NCI-H526 treated with DMSO at 0.1 percent for 48 hours (cell line): ENCODE measurements around the gene HCST.
"Not testable (repeated sequence)": the region's sequence is repeated elsewhere in the genome, so short reads cannot be mapped to it uniquely, and the experiment has no call there.

Experiments
- DNase-seq: peaks from one replicate; lab custom pipeline; 2025; lab: John Stamatoyannopoulos, UW

The HCST gene

GRCh38 chr19:35901854-35902661, at the start of gene HCST:
TSS of gene HCST (plus strand) at chr19:35902529. CDS start at chr19:35902594, 65 bp downstream.
- no peak for DNase-seq

GRCh38 chr19:35853038-35853756, 49.1 kb upstream of the HCST start:
- DNase-seq: no peak

GRCh38 chr19:35856546-35857149, 45.7 kb upstream of the HCST start, which contains the start of gene KIRREL2:
TSS of gene KIRREL2 (plus strand) at chr19:35856911. CDS start at chr19:35857120, 209 bp downstream.
- DNase-seq: no peak

GRCh38 chr19:35858311-35858710, 44.0 kb upstream of the HCST start:
- DNase-seq: no peak

GRCh38 chr19:35859414-35859813, 42.9 kb upstream of the HCST start:
- DNase-seq: no peak

GRCh38 chr19:35860436-35860817, 41.9 kb upstream of the HCST start:
- DNase-seq: no peak

GRCh38 chr19:35860818-35861639, 41.3 kb upstream of the HCST start:
- DNase-seq: no peak

- DNase-seq: no peak
Observed at GRCh38 chr19:35861640-35862160, 40.6 kb upstream of the HCST start.

- no peak for DNase-seq
Observed at GRCh38 chr19:35862528-35862927, 39.8 kb upstream of the HCST start.

GRCh38 chr19:35863018-35863417, 39.3 kb upstream of the HCST start:
- DNase-seq: no peak

- DNase-seq: peak; percentile 62
Observed at GRCh38 chr19:35868172-35868822, 34.0 kb upstream of the HCST start, which contains the start of gene APLP1. TSS of gene APLP1 (plus strand) at chr19:35868574. CDS start at chr19:35868637, 63 bp downstream.

GRCh38 chr19:35868823-35869326, 33.5 kb upstream of the HCST start:
- DNase-seq: no peak

- DNase-seq: peak; percentile 97
Observed at GRCh38 chr19:35869327-35870123, 32.8 kb upstream of the HCST start.

- not testable (repeated sequence) for DNase-seq
Observed at GRCh38 chr19:35870124-35870736, 32.1 kb upstream of the HCST start.

- no peak for DNase-seq
Observed at GRCh38 chr19:35870798-35871197, 31.5 kb upstream of the HCST start.

- DNase-seq: no peak
Observed at GRCh38 chr19:35871611-35872010, 30.7 kb upstream of the HCST start.

GRCh38 chr19:35872180-35872579, 30.1 kb upstream of the HCST start:
- no peak for DNase-seq

GRCh38 chr19:35874392-35874930, 27.9 kb upstream of the HCST start:
- no peak for DNase-seq

GRCh38 chr19:35879068-35879467, 23.3 kb upstream of the HCST start:
- no peak for DNase-seq
